ENCODE data around the gene IFT27. TPM values are rescaled to one million over a fixed set of nuclear protein-coding genes. Genes with fewer than 3 reads are reported as not detected.

IFT27 gene
- total RNA-seq, 1 experiment from 2014 or later = 23.2 TPM

GRCh38 chr22:36738416-36739020 is 37.4 kb downstream of the IFT27 start (continued):
- TF ChIP-seq ZBTB33 (IDR thresholded peaks at IDR 0.05; ENCODE audit: extremely low read depth, insufficient replicate concordance, low read length) = no peak

- CTCF ChIA-PET = no interaction called here
- POLR2A ChIA-PET = no interaction called here
- DNase-seq (ENCODE audit: low read depth, low spot score) (no peak), ATAC-seq (no peak)
- Histone ChIP-seq H3K79me2 (ENCODE audit: insufficient read depth, low read length) (no peaks in the 10 kb centered on the region), H3K9me2 (ENCODE audit: insufficient read depth) (no peaks in the 10 kb centered on the region), H3K4me2 (ENCODE audit: low read length) (no peak overlapping the region), H3K4me1 (ENCODE audit: control insufficient read depth in 1 of 2, insufficient read depth in 2 of 2, low read length in 2 of 2) (no peaks in the 10 kb centered on the region; a peak in 1 of 4 replicates), H2AFZ (ENCODE audit: low read depth, low read length, poor library complexity, severe bottlenecking) (no peak overlapping the region), H3K4me3 (replicated peaks in 1 of 2; ENCODE audit: low read depth in 1 of 2, low read length in 2 of 2) (no peak overlapping the region), H3K27me3 (ENCODE audit: insufficient read depth, low read length) (peaks cover 6% of the 10 kb centered on the region), H4K20me1 (ENCODE audit: insufficient read depth) (no peaks in the 10 kb centered on the region), H3K9ac (ENCODE audit: low read length) (no peak overlapping the region), H3K36me3 (ENCODE audit: control insufficient read depth in 1 of 2, insufficient read depth in 2 of 2, low read length in 2 of 2) (no peaks in the 10 kb centered on the region), H3K27ac (ENCODE audit: low read depth, low read length) (no peak overlapping the region), H3K9me3 (ENCODE audit: control insufficient read depth in 1 of 2, insufficient read depth in 1 of 2, low read depth in 1 of 2, low read length in 2 of 2) (peaks cover 3 to 5% of the 10 kb centered on the region in 2 experiments; a peak in 2 of 4 replicates)
- intact Hi-C loops (cut with micrococcal nuclease) = no loop called here
- RAD21 ChIA-PET (ENCODE audit: low non-redundant PET in 1 of 2, low total read pairs in 2 of 2, uncharacterized antibody in 2 of 2, unreplicated experiment in 2 of 2) = no interaction called here
- TF ChIP-seq SRF (IDR thresholded peaks at IDR 0.05; ENCODE audit: low read depth) (no peak), ELF1 (IDR thresholded peaks at IDR 0.05; ENCODE audit: borderline replicate concordance, low read depth) (no peak), REST (IDR thresholded peaks at IDR 0.05; ENCODE audit: low read depth) (no peak), ZNF274 (IDR thresholded peaks at IDR 0.05; ENCODE audit: low read depth, low read length) (no peak), ATF3 (IDR thresholded peaks at IDR 0.05) (no peak), POLR2A (IDR thresholded peaks at IDR 0.05; ENCODE audit: borderline replicate concordance, extremely low read depth, insufficient read depth, insufficient read length) (no peak), EZH2phosphoT487 (IDR thresholded peaks at IDR 0.05; ENCODE audit: borderline replicate concordance) (no peak), SP1 (IDR thresholded peaks at IDR 0.05; ENCODE audit: low read depth) (no peak), POLR2AphosphoS5 (IDR thresholded peaks at IDR 0.05; ENCODE audit: low read depth, low read length) (no peak), ZBTB33 (IDR thresholded peaks at IDR 0.05; ENCODE audit: extremely low read depth, insufficient replicate concordance, low read length) (no peak), ZFX (IDR thresholded peaks at IDR 0.05) (no peak), CBX3 (IDR thresholded peaks at IDR 0.05; ENCODE audit: low read depth) (no peak)
- no TSS peak for BruUV-seq (replicated peaks)
Measured at GRCh38 chr22:36737776-36738175, 38.1 kb downstream of the IFT27 start.

Measured in HCT116 (cell line).